ENCODE data around the gene SDSL.

- TF ChIP-seq CTCF (IDR thresholded peaks at IDR 0.05) (no peak), POLR2A (IDR thresholded peaks at IDR 0.05) (no peak)
These were observed 20.9 kb downstream of the SDSL start for GRCh38 chr12:113443030-113443539.
